GM19023 (cell line): ENCODE data around the gene EGFR.

ENCODE experiments used
- ATAC-seq: cut with Tn5 transposase; IDR thresholded peaks from one replicate; pipeline ENCODE4 v1.9.1; 2021; ENCODE audit warnings: mild to moderate bottlenecking, moderate library complexity; ENCODE audit not compliant: unreplicated experiment

EGFR gene

DNA sequence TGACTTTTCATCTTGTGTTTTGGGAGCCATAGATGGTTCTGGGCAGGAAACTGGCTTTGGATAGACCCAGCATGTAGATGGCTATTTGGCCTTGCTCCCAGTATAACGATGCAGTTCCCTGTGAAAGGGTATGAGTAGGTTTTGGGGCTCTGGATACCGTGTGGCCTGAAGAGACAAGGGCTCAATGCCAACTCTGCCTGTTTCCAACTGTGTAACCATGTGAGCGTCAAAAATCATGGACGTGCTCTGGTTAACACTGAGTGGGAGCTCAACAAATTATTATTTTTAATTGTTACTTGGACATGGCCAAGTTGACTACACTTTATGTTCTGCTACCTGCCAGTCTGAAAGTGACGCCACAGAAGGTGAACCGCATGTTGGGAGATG is 41.8 kb downstream of the EGFR start:
- ATAC-seq, result no peak

DNA sequence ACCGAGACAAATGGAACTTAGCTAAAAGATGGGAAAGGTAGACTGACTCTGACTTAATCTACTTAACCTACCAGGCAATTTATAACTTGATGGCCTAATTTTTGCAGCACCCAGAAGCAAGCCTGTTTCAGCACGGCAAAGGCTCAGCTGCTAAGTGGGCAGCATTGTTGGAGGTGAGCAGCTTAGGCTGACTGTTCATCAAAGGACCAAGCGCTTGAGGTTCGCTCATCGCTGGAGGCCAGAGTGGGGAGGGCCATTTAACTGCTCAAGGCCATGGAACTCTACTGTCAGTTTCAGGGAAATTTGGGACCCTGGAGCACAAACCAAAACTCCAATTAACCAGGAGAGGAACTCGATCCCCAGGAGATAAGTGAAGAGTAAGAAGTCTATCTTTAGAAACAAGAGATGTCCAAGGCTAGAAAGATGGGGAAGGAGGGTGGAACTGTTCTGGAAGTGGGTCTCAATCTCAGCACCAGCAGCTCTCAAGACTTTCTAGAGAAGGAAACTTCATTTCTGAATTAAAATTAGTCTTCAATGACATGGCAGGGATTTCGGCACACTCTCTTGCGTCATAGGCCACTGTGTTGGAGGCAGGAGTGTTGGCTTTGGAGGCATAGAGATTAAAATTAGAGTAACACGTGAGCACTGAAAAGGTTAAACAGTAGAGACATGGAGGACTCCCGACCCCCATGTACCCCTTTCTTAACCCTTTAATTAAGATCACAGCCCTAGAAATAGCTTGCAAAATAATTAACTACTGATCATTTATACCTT is 43.1 kb downstream of the EGFR start:
- ATAC-seq, result no peak

DNA sequence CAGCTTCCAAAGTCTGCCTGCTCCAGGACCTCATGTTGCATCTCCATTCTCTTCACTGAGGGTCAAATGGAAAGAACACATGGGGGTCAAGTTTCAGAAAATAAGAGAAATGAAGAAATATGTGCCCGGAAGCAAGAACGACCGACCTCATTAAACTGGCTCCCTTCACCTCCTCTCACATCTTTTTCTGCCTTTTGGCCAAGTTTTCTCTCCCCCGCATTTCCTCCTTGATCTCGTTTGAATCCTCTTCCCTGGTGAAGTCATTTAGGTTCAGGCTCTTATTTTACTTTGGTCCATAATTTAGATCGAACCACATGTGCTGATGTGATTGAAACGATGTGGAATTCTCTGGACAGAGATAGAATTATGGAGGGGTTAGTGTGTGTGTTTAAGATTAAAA is 44.2 kb downstream of the EGFR start:
- no peak for ATAC-seq

DNA sequence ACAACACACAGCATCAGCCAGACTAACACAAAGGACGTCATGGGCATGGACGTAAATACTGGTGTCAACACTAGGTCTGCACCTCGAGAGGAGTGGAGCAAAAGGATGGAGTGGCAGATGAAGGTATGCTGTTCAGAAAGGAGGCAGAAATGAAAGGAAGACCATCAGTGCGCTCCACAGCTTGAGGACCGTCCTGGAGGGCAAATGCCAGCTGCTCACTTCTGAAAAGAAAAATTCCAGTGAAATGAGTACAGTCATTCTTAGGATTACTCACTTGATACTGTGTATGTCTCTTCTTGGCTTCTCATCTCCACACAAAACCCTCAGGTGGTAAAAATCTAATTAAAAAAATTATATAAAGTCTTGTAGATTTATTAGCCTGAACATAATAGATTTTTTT is 44.8 kb downstream of the EGFR start:
- no peak for ATAC-seq

DNA sequence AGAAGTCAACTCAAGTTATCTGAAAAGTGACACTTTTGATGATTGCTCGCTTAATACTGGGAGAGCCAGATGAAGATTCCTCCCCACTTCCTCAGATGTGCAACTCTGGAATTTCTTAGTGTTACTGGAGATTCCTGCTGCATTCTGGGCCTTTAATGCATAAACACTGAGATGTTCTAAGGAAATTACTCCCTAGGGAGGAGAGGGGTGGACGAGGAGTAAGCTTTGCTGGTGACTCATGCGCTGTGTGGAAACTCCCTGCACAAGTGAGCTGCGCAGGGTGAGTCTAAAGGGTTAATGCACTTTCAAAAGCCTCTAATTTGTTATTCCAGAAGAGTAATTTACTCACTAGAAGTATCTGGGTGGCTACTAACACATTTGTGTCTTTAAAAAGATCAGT is 46.3 kb downstream of the EGFR start:
- peak; percentile 68 for ATAC-seq

DNA sequence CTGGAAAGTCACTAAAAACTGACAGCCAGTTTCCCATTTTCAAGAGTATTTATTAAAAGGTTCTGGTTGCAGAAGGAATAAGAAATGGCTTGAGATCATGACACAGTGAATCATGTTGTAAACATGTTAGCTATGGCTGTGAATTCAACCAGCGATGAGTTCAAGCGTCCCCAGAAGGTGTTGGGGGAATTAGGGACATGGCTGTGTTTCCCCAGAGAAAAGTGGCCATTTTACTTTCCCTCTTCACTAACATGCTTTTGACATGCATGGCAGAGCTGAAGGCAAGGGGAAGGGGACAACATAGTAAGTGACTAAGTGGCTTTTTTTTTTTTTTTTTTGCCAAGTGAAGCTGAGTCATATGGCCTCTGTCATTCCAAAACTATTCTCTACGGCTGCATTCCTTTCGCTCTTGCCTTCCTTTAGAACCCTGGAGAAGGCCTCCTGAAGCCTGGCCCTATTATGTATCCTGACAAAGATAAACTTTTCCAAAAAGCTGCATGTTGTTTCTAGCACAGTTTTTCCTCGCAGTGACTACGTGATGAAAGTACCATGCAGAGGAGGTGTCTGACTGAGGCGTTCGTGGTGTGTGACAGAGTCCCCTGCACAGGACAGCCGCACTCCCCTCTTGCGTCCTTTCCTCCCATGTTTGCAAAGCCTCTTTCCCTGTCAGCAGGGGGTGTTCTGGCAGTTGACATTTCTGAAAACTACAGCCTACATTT is 46.9 kb downstream of the EGFR start:
- peak; percentile 31 for ATAC-seq

DNA sequence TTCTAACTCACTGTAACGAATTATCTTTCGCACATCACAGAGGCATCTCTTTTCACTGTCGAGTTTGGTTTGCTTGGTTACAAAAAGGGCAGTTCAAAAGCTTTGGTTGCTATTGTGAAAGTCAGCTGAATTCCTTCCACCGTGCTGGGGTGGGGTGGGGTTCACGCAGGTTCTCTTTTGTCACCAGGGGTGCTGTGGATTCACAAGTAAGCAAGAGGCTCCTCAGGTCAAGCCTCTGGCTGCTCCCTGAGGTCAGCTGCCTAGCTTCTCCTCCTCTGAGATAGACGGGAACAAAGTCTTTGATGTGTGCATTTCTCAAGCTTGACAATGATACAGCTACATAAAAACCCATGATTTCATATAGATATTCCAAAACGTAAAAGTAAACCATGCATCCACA is 47.7 kb downstream of the EGFR start:
- no peak for ATAC-seq

DNA sequence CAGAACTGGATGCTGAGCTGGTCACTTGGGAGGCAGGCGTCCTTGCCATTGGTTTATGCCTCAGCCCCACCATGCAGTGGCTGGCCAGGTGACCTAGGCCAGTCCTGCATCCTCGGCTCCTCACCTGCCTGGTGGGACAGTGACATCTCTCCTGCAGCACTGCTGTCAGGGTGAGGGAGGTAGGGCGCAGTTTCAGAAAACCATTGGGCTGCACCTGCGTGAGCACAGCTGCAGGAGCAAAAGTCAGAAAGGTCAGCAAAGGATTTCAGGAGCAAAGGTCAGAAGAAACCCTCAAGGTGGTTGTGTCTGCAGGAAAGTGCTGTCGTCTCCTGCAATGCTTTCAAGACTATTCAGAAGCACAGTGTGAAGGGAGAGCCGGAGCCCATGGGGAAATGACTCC is 48.1 kb downstream of the EGFR start:
- ATAC-seq, result no peak

DNA sequence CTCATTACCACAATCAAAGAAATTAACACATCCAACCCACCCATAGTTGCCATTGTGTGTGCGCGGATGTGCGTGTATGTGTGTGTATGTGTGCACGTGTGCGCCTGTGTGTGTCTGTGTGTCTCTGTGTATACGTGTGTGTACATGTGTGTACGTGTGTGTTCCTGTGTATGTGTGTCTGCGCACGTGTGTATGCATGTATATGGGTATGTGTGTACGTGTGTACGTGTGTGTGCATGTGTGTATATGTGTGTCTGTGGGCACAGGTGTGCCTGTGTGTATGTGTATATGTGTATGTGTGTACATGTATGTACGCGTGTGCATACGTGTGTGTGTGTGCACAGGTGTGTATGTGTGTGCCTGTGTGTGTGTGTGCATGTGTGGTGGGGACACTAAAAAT is 48.9 kb downstream of the EGFR start:
- no peak for ATAC-seq

DNA sequence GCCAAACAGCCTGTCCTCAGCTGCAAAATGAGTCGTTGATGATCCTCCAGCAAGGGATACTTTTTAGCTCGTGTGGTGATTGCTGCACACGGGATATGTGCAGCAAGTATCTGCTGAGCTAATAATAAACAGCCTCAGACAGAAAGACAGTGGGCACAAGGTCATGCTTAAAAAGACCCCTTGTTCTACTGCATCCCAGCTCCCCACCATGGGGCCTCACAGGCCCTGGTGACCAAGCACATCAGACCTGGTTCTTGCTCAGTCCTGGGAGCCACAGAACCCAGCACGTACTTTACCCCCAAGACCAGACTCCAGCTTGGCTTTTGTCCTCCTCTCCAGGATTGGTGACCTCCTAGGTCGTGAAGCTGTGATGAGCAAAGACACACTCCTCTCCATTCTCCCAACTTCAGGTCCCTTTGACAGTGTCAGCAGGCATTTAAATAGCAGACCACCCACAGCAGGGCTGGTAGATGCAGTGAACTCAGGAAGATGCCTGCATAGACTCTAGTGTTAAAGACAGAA is 50.5 kb downstream of the EGFR start:
- no peak for ATAC-seq

DNA sequence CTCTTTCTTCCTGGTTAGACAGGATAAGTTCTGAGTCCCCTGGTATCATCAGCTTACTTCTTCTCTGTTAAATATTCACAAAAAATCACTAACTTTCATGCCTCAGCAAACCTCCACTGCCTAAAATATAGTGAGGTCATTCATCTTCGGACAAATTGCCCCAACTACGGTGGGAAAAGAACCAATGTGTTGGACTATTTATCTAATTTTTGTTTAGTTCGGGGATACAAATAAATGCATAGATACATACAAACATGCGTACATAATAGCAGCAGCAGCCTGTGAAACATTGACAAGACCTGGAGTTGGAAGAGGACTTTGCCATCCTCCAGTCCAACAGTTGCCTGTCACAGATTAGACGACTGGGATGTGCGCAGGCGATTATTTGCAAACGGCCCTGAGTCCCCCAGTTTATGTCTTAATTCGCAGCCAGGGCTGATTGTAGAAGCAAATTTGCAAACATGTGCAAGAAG is 51.5 kb downstream of the EGFR start:
- no peak for ATAC-seq

DNA sequence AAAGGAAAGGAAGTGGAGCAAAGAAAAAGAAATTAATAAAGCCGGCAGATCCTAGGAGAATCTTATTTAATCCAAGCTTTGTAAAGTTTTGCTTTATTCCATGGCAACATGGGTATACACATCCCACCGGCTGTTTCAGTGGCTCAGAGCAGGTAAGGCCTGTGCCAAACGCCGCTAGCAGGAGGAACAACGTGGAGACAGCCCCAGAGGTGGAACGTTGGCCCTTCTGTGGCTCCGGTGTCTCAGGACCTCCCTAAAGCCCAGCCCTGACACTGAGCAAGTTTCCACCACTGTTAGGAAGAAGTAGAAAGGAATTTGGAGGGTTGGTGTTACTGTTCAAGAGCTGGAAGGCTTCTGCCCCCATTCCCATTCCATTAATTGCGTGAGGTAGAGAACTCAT is 52.0 kb downstream of the EGFR start:
- ATAC-seq, result no peak

DNA sequence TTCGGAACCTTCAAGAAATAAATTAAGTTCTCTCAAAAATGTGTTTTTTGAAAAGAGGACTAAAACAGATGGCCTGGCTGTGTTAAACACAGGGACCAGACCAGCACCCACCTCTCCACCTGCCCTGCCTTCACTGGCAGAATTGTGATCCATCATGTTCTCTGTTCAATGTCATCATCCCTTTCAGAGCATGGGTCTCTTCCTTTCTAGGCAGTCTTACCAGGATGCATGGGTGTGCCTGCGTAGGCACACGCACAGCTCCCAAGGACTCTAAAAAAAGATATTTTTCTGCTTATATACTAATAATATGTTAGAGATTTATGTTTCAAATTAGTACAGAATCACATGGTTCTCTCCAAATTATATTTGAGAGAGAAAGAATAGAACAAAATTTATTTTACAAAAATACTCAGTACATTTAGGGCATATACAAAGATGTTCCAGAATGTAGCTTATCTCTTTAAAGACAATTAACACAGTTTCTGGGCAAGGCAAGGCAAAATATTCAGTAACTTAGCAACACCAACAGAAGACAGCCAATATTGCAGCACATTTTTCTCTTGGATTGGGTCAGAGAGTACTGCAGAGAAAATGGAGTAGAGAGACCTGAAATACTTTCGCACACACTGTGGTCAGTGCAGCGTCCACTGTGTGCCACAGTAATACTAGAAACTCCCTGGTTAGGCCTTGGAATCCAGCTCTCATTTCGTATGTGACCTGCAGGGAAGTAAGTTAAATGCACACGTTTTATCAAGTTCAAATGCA is 52.8 kb downstream of the EGFR start:
- no peak for ATAC-seq

DNA sequence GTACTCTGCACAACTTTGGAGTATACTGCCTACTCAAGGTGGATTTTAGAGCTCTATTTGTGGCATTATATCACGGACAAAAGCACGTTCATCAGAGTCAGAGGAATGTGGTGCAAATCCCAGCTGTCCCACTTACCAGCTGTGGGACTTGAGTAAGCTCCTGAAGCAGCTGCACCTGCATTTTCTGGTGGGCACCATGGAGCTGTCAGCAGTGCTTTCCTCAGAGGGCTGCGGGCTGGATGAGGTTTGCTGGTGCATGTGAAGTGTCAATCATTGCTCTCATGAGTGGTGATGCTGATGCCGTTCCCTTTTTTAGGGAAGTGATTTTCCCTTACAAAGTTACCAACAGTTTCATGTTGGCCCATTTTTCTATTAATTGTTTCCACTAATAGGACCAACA is 53.4 kb downstream of the EGFR start:
- no peak for ATAC-seq

DNA sequence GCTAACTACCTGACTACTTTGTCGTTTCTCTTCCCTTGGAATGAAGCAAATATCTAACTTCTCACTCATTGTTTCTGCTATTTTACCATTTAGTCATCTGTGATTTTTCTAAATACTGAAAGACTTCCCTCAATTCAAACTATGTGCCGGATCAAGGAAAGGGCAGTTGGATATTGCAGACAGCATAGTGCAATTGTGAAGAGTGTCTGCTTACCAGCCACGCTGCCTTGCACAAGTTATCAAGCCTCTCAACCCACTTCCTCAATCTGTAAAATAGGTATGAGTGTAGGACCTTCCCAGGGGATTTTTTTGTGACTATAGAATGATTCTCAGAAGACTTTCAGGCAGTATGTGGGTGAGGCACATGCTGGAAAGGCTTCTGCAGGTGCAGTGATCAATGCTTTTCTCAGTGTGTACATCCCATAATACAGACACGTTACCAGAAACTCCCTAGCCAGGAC is 54.3 kb downstream of the EGFR start:
- peak; percentile 58 for ATAC-seq

DNA sequence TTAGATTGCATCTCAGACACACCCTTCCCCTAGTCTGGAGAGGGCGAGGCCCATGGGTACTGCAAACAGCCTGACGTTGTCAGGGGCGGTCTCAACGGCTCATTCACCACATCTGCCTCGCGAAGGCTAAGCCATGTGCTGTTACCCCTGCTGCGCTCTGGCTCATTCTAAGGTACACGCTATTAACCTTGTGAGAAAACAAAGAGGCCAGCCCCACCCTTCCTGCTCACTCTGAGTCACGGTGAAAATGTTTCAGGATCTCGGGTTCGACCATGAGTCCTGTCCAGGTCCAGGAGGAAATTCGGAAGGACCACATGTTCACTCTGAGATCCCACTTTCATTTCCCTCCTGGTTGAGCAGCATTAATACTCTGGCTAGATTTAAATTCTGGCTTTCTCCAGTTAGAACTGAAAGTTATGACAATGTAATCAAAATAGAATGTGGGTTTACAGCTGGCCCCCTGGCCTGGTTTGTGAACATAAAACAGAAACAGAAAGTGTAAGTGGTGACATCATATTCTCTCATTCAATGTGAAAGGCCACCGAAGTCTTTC is 55.2 kb downstream of the EGFR start:
- ATAC-seq, result peak; percentile 90

DNA sequence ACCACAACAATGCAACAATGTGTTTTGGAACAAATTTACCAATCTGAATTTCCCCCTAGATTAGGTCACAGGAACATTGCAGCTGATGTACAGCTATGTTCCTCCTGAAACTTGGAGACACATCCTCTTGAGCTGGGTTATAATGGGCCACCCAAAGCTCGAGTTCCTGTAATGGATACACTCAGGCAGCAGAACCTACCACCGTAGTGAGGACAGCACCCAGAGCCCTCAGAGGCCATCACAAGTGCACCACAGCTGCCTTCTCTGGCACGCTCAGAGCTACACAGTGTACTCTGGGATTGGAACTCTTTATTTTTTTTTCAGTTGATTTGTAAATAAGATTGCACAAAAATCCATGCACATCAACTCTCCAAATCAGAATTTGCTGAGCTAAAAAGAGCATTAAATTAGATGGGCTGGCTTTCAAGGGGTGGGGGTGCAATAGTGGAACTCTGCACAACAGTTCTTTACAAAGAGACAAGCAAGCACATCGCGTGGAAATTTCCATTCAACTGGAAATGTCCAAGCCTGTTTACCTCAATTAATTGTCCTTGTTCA is 56.7 kb downstream of the EGFR start:
- no peak for ATAC-seq

DNA sequence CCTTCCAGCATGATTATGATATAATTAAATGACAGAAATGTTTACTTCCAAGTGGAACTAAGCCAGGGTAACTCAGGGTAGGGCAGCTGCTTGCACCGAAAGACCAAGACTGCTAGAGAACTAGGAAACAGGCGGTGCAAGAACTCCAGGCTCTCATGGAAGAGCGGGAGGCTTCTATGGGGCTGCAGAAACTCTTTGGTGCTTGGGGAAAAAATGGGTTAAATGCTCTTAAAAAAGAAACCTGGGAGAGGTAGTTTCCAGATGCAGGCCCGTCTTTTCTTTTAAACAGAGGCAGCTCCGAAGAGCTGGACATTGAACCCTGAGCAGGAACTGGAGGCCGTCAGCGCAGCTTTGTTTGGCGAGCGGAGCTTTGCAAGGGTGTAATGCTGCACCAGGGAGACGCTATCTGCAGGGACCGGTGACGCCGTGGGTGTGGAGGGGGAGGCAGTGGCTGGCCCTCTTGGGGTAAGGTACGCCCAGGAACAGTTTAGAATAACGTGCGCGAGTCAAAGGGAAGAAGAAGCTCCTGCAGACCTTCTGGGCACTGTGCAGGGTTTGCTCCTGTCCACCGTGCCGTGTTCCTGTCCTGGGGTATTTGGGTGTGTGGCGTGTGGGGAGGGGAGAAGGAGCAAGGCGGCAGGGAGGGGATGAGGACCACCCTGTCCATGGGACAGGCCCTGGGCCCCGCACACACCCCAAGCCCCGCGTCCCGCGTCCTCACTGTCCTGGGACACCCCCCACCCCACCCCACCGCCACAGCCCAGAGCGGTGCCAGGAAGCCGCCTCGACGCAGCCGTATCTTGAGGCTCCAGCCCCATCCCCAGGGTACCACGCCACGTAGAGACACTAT is 59.0 kb downstream of the EGFR start:
- ATAC-seq, result no peak

DNA sequence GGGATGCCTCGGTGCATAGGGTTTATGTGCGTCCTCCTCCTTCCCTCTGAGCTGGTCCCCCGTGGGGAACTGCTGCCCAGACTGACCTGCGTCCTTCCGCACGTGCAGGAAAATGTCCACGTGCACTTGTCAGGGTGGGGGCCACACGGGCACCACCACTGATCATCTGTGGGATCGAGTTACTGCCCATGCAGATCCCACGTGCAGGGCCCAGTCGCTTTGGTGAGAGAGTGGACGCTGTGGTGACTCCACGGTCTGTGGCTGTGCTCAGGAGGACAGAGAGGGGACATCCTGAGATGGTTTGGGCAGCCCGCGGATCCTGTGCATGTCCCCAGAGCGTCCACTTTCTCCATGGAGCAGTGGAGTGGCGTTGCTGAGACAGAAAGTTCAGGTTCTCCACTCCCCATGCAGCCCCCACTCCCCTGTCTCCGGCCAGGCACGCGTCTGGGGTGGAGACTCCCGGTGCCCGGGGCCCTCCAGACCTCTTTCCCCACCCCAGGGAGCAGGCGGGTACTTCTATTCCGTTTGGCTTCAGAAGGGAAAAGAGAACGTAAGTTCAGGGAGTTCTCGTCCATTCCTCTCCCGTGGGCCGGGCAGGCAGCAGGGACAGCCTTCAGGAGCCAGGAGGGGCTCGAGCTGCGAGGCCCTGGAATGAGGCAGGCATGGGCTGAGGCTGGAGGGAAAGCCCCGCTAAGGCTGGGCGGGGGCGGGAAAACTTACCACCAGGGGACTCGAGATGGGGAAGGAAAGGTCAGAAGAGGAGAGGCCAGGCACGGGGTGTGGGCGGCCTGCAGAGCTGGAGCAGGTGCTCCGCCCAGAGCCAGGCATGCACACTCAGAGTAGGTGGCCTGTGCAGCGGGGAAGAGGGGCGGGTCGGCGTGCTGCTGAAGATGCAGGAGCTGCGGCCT is 59.9 kb downstream of the EGFR start:
- ATAC-seq, result no peak
